ENCODE measurements around the gene ABLIM2.

ABLIM2 gene

DNA sequence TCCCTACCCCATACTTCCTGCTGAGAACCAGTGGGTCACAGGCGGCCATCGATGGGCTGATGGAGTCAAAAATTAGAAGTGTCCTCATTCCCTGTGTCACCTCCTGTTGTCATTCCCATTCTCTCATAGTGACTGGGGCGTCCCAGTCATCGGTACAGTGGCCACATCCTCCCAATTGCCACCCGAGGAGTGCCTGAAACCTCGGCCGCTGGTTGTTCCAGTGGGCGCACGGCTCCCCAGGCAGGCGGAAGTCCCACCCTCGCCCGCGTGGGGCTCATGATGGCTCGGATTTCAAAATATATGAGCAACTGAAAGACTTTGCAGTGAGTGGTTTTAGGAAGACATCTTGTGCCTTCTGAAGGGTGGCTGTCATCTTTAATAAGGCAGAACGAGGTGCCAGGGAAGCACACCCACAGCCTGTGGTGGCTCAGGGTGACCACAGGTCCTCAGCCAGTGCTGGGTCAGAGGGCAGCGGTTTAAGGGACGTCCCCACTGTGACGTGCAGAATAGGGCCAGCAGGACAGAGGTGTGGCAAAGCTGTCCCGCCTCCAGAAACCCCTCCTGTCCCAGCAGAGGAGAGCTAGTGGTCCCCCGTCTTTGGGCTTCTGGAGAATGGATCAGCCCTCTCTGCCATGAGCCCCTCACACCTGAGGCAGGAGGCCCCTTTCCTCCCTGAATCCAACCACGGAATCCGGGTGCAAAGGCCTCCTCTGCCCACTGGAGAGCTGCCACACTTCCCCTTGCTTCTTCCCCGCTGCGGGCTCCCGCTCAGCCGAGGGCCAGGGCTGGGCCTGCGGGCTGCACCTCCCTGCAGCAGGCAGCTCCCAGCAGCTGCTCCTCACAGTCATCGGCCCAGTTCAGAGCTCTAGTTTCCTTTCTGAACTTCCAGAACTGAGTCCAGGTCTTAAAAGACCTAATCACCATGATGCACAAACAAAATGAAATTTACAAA lies 90.4 kb downstream of the ABLIM2 start:
- no peak for DNase-seq (ENCODE audit: low spot score)

- DNase-seq (ENCODE audit: low spot score), result no peak
Observed at GRCh38 chr4:8067274-8067936, 91.2 kb downstream of the ABLIM2 start.

DNA sequence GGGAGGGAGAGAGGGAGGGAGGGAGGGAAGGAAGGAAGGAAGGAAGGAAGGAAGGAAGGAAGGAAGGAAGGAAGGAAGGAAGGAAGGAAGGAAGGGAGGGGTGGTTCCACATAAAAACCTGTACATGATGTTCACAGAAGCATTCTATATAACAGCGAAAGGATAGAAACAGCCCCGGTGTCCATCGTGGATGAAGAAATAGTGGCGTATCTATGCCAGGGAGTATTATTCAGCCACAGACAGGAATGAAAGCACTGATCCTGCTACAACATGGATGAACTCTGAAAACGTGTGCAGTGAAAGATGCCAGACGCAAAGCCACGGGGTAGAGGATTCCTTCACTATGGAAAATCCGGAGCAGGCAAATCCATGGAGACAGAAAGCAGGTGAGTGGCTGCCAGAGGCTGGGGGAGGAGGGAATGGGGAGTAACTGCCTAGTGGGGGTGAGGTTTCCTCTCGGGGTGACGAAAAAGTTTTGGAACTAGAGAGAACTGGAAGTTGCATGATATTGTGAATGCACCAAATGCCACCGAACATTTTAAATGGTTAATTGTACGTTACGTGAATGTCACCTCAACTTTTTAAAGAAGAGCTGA lies 92.2 kb downstream of the ABLIM2 start:
- DNase-seq (ENCODE audit: low spot score), result no peak

DNA sequence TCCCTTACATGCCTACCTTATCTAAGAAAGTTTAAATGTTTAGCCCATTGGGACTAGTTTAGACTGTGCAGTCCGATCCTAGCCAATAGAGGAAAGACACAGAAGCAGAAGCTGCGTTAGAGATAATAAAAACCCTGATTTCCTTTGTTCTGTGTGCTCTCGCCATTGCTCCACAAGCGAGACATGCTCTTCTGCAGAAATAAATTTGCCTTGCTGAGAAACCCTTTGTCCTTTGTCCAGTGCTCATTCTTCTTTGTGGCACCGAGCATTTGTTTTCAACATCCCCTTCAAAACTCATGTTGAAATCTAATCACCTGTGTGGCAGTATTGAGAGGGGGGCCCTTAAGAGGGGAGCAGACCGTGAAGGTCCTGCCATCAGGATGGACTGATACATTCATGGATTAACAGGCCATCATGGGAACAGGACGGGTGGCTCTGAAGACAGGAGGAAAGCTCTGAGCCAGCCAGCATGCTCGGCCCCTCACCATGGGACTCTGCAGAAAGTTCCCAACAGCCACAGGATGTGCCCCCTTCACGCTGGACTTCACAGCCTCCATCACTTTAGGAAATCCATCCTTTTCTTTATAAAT lies 94.5 kb downstream of the ABLIM2 start:
- DNase-seq (ENCODE audit: low spot score), result no peak

- no peak for DNase-seq (ENCODE audit: low spot score)
Observed at GRCh38 chr4:8061573-8061972, 97.0 kb downstream of the ABLIM2 start.

GRCh38 chr4:8061145-8061544 lies 97.5 kb downstream of the ABLIM2 start:
- no peak for DNase-seq (ENCODE audit: low spot score)

DNA sequence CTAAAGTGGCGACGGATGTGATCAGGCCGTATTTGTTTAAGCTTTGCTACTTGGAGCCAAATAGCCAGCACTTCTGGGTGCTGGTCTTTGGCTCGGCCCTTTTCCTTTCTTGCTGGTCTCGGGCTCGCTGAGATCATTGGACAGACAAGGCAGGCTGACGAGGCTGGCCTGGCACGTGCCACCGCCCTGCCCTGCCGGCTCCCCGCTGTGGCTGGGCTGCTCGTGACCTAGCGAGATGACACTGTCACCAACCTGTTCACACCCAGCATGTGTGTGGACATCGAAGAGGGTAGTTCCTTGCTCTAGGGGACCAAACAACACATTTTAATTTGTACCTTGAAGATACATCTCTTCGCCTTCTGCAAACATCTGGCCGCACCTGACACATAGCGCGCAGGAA lies 98.0 kb downstream of the ABLIM2 start:
- no peak for DNase-seq (ENCODE audit: low spot score)

GRCh38 chr4:8058031-8058479 lies 100.6 kb downstream of the ABLIM2 start:
- no peak for DNase-seq (ENCODE audit: low spot score)

DNA sequence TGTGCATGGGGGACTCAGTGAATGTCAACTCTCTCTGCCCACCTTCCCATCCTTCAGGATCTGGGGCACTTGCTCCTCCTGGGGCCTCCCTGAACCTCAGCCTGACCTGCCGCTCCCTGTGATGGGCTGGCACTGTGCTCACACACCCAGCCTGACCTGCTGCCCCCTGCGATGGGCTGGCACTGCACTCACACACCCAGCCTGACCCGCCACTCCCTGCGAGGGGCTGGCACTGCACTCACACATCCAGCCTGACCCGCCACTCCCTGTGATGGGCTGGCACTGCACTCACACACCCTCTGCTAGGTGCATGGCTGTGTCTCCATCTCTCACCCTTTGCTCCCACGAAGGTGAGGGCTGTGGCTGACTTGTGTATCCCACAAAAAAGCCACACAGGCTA lies 103.4 kb downstream of the ABLIM2 start:
- DNase-seq (ENCODE audit: low spot score), result no peak

- no peak for DNase-seq (ENCODE audit: low spot score)
Observed at GRCh38 chr4:8053688-8054449, 104.7 kb downstream of the ABLIM2 start.

- no peak for DNase-seq (ENCODE audit: low spot score)
Observed at GRCh38 chr4:8052160-8052691, 106.4 kb downstream of the ABLIM2 start.

DNA sequence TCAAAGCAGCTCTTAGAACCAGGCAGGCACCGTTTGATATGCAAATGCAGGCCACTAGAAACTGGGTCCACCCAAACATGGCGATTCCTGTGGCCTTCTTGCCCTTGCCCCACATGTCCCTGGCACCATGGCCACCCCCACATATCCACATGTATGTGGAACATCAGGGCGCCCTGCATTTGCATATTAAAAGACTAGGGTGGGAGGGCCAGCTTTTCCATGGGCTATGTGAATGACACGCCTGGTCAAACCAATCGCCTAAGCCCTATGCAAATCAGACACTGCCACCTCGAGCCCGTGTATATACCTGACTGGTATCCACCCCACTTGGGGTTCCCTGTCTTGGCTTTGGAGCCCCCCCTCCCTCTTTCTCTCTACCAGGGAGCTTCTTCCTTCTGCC lies 107.0 kb downstream of the ABLIM2 start:
- DNase-seq (ENCODE audit: low spot score), result no peak

DNA sequence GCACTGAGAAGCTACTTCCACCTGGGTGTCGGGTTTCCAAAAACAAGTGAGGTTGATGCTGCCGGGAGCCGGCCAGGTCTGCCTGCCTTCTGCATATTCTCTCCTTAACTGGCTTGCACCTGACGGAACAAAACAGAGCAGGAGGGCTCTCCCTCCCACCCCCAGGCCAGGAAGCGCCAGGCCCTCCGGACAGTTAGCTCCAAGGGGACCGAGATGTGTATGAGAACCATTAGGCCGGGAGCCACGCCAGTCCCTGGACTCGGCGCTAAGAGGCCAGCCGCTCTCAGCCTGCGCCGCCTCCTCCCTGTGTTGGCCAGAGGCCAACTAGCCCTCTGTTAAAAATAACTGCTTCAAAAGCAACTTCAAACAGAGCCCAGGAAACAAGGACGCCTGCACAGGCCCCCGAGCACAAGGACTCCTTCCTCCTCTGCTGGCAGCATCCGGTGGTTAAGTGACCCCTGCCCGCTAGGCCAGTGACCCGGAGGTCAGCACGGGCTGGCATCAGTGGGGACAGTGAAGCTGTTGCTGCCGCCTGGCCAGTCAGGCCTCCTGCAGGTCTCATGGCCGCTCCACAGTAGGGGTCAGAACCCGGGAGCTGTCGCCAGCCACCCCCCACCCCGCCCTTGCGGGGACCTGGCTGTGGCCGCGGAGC lies 107.9 kb downstream of the ABLIM2 start:
- DNase-seq (ENCODE audit: low spot score), result no peak

GRCh38 chr4:8050180-8050554 lies 108.4 kb downstream of the ABLIM2 start:
- DNase-seq (ENCODE audit: low spot score), result no peak

DNA sequence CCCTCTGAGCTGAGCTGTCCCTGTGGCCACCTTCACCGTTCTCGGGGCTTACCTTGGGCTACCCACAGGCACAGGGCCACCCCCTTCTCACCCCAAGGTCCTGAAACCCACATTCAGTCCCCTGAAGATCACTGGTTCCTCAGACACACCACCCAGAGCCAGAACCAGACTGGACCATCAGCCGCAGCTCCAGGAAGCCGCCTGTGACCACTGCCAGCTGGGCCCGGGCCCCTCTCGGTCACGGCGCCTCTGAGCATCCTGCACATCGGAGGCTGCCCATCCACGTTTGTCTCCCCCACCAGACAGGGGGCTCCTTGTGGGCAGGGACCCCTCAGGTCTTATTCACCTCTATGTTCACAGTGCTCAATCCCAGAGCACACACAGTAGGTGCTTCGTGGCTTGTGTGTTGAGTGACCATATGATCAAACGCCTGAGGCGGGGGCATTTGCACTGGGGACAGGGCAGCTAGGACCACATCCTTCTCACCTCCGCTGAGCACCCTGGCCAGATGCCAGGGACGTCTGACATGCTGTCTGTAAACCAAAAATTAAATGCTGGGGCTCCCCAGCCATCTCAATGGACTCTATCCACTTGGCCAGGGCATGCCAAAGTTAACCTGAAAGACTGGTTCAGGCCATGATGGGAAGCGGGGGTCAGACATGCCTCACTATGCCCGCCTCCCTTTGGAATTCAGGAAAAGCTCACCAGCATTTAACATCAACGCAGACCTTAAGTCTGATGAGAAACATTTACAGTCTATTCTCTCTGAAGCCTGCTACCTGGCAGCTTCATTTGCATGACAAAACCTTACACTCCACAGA lies 109.5 kb downstream of the ABLIM2 start:
- no peak for DNase-seq (ENCODE audit: low spot score)

DNA sequence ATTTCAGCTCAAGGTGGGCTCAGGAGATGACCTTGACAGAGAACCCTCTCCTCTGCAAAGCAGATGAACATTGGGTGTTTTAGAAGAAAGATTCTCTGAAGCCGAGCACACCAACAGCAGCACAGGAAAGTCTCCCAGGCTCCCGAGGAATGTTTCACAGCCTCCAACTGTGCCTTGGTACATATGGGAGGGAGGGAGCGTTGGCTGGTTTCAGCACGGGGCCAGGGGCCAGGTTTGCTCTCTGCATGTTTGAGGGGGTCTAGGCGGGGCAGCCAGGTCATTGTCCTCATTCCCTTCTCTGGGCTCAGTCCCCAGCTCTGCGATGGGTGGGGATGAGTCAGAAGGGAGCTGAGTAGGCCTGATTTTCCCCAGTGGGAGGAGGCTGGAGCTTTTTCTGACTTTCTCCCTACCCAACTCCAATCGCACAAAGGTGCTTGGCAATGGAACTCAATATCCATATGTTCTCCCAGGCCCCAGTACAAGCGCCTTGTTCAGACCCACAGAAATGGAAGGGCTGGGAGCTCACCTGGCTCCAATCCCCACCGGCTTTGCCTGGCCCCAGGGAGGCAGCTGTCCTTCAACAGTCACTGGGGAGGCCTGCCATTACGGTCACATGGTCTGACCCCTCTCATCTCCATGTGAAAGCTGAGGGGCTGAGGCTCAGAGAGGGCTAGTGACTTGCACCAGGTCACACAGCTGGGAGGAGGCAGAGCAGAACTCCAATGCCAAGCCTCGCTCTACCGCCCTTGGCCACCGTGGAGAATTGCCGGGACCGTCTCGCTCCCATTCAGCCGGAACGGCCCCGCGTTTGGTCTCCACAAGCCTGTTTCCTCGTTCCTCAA lies 110.6 kb downstream of the ABLIM2 start:
- DNase-seq (ENCODE audit: low spot score), result no peak

GRCh38 chr4:8046925-8047541 lies 111.6 kb downstream of the ABLIM2 start:
- DNase-seq (ENCODE audit: low spot score), result no peak

DNA sequence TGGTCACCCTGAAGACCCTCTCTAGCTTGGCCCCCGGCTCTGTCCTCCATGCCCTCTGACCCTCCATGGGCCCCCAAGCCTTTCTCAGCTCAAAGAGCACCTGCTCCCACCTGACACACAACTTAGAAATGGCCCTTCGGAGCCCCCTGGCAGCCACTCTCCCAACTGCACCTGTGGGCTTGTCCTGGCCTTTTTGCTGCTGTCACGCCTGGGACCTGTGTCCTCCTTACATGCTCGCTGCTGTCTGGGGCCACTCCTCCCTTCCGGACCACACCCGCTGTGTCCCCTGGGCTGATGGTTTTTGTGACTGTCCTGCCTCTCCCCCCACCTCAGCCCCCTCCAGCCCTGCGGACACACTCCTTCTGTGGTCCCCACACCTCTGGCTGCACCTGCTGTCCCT lies 112.7 kb downstream of the ABLIM2 start:
- no peak for DNase-seq (ENCODE audit: low spot score)

DNA sequence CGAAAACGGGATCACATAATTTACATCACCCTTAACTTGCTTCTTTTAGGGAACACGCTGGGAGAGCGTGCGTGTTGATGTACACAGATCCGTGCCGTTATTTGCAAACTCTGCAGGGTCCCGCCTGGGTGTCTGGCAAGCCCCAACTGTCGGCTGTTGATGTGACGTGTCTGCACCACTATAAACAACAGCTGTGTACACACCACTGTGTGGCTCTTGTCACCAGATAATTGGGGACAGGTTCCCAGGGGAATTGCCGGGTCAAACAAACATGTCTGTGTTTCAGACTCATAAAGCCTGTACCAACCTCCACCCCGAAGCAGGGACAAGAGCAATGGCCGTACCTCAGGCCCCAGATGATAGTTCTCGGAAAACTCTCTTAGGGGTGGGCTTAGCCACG lies 113.9 kb downstream of the ABLIM2 start:
- no peak for DNase-seq (ENCODE audit: low spot score)
